Fibroblast of skin of back (primary cell): ENCODE results near the gene RDH16.
A peak's percentile ranks its signal among the peaks of the same experiment; 100 is the strongest.
"Not testable (repeated sequence)": the region's sequence is repeated elsewhere in the genome, so short reads cannot be mapped to it uniquely, and the experiment has no call there.

Experiments used
- DNase-seq: peaks from one replicate; pipeline ENCODE4 v3.0.0-alpha.2; 2013

Gene RDH16

DNA sequence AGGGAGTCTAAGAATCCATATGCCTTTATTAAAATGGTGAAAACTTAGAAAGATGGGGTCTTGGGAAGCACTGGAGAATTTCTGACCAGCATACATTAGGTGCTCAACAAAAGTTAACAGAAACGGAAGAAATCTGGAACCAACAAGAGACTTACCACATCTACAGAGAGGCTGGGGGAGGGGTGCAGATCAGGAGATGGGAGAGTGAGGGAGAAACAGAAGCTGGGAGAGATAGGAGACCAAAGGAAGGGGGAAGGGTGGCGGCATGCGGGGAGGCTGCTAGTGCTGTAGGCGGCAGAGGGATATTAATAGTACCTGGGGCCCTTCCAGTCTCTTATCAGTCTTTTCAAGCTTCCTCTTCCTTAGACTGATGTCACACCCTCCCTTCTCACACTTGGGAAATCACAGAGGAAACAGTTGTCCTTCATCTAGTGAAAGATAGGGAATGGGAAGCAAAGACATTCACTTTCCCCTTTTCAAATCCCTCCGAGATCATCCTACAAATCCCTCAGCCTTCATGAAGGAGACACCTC lies 30.9 kb upstream of the RDH16 start:
- no peak for DNase-seq

DNA sequence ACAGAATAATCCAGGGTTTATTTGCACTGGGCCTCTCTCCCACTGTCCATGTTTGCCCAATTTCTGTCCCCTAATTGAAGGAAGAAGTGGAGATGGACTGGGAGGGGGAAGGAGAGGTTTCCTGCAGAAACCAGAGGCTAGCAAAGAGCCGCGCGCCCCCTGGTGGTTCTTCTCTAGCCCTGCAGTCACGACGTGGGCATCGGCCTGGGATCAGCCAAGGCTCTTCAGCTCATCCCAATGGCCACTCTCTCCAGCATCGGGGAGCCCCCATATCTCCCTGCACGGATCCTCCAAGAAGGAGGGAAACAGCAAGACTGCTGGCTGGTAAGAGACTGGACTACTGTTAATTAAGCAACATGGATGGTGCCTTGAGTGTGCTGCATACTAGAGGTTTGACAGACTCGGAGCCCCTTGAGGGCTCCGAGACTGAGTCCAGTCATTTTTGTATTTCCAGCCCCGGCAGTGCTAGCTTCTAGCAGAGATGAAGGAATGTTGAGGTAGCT lies 30.2 kb upstream of the RDH16 start:
- peak; percentile 68 for DNase-seq

GRCh38 chr12:56987011-56987410 lies 29.6 kb upstream of the RDH16 start:
- no peak for DNase-seq

- DNase-seq: not testable (repeated sequence)
These were observed 28.3 kb upstream of the RDH16 start for GRCh38 chr12:56985714-56986113.

DNA sequence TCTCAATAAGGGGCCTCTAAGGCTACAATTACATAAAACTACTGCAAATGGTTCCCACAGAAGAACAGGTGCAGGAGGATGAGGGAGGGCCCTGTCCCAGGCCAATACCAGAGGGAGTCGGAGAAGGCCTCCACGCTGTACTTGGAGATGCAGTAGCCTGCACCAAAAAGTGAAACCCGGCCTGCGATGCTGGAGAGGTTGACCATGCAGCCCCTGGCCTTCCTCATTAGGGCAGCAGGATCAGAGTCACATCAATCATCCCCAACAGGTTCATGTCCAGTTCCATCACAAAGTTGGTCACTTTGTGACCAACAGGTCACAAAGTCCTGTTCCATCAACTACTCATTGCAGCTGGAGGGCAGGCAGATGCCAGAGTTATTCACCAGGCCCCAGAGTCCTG lies 26.0 kb upstream of the RDH16 start:
- no peak for DNase-seq

- not testable (repeated sequence) for DNase-seq
These were observed 25.3 kb upstream of the RDH16 start for GRCh38 chr12:56982578-56983236.

DNA sequence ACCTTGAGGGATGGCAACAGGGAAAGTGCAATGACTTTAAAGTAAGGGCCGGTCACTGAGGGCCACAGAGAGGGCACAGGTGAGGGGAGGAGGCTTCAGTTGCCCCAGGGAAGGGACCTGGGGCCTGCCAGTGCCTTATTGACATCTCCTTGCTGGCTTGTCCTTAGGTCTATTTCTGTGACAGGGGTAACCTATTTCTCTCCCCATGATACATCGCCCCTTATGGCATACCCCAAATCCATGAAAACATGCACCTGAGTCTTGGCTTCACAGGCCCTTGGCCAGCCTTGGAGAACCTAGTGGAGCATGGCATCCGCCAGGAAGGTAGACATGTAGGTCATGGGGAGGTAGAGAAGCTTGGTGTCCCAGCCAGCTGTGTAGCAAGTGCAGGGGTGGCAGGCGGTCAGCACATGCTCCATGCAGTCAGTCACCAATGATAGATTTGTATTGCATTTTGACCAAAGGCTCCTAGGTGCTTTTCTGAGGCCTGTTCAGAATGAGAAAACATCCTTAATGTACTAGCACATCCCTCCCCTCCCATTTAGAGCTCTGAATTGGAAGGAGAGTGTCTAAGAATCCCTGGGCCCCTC lies 23.6 kb upstream of the RDH16 start:
- no peak for DNase-seq

GRCh38 chr12:56980268-56980667 lies 22.9 kb upstream of the RDH16 start:
- DNase-seq: no peak

DNA sequence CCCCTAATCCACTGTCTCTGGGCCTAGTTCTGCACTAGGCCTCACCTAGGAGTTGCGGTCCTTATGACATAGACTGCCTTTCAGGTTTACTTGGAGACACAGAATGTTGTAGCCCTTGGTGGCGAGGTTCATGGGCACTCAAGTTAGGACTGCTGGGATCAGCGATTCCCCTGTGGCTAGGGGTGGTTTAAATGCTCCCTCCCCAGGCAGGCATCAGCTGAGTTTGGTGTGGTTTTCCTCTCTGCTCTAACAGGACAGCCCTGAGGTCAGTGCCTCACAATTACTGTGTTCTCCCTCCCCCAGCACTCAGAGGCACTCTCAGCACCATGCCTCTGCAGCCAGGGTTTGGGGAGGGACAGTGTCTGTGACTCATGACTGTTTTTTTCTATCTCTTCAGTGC lies 22.2 kb upstream of the RDH16 start:
- DNase-seq: no peak

GRCh38 chr12:56978397-56979138 lies 21.2 kb upstream of the RDH16 start:
- no peak for DNase-seq

DNA sequence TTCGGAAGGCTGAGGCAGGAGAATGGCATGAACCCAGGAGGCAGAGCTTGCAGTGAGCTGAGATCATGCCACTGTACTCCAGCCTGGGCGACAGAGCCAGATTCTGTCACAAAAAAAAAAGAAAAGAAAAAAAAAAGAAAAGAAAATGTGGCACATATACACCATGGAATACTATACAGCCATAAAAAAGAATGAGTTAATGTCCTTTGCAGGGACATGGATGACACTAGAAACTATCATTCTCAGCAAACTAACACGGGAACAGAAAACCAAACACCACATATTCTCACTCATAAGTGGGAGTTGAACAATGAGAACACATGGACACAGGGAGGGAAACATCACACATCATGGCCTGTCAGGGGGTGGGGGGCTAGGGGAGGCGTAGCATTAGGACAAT lies 20.0 kb upstream of the RDH16 start:
- not testable (repeated sequence) for DNase-seq

- not testable (repeated sequence) for DNase-seq
These were observed 16.8 kb upstream of the RDH16 start for GRCh38 chr12:56974224-56974623.

DNA sequence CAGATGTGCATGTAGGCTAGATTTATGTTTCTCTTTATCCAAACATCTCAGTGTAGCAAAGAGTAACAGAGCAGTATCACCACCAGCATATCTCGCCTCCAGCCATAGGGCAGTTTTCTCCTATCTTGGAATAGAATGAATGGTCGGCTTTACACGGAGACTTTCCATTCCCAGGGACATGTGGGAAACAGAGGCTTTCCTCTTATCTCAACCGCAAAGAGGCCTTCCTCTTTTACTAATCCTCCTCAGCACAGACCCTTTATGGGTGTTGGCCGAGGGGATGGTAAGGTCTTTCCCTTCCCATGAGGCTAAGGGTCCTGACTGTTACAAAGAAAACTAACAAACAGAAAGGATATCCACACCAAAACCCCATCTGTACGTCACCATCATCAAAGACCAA lies 11.5 kb upstream of the RDH16 start:
- DNase-seq: not testable (repeated sequence)

DNA sequence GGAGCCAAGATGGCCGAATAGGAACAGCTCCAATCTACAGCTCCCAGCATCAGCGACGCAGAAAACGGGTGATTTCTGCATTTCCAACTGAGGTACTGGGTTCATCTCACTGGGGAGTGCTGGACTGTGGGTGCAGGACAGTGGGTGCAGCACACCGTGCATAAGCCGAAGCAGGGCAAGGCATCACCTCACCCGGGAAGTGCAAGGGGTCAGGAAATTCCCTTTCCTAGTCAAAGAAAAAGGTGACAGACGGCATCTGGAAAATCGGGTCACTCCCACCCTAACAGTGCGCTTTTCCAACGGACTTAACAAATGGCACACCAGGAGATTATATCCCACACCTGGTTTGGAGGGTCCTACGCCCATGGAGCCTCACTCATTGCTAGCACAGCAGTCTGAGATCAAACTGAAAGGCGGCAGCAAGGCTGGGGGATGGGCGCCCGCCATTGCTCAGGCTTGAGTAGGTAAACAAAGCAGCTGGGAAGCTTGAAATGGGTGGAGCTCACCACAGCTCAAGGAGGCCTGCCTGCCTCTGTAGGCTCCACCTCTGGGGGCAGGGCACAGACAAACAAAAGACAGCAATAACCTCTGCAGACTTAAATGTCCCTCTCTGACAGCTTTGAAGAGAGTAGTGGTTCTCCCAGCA lies 8.7 kb upstream of the RDH16 start:
- DNase-seq: not testable (repeated sequence)

DNA sequence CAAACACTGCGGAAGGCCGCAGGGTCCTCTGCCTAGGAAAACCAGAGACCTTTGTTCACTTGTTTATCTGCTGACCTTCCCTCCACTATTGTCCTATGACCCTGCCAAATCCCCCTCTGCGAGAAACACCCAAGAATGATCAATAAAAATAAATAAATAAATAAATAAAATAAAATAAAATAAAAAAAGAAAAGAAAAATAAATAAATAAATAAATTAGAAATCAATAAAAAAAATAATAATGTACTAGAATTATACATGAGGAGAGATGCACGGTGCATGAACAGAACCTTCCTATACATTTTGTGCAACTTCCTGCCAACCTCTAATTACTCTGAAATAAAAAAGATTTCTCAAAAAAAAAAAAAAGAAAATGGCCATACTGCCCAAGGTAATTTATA lies 7.7 kb upstream of the RDH16 start:
- not testable (repeated sequence) for DNase-seq

DNA sequence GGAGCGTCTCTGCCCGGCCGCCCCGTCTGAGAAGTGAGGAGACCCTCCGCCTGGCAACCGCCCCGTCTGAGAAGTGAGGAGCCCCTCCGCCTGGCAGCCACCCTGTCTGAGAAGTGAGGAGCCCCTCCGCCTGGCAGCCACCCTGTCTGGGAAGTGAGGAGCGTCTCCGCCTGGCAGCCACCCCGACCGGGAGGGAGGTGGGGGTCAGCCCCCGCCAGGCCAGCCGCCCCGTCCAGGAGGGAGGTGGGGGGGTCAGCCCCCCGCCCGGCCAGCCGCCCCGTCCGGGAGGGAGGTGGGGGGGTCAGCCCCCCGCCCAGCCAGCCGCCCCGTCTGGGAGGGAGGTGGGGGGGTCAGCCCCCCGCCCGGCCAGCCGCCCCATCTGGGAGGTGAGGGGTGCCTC lies 6.1 kb upstream of the RDH16 start:
- DNase-seq: not testable (repeated sequence)

DNA sequence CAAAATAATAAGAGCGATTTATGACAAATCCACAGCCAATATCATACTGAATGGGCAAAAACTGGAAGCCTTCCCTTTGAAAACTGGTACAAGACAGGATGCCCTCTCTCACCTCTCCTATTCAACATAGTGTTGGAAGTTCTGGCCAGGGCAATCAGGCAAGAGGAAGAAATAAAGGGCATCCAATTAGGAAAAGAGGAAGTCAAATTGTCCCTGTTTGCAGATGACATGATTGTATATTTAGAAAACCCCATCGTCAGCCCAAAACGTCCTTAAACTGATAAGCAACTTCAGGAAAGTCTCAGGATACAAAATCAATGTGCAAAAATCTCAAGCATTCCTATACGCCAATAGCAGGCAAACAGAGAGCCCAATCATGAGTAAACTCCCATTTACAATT lies 4.8 kb upstream of the RDH16 start:
- DNase-seq: not testable (repeated sequence)

GRCh38 chr12:56958422-56958821 lies 1.0 kb upstream of the RDH16 start:
- no peak for DNase-seq

DNA sequence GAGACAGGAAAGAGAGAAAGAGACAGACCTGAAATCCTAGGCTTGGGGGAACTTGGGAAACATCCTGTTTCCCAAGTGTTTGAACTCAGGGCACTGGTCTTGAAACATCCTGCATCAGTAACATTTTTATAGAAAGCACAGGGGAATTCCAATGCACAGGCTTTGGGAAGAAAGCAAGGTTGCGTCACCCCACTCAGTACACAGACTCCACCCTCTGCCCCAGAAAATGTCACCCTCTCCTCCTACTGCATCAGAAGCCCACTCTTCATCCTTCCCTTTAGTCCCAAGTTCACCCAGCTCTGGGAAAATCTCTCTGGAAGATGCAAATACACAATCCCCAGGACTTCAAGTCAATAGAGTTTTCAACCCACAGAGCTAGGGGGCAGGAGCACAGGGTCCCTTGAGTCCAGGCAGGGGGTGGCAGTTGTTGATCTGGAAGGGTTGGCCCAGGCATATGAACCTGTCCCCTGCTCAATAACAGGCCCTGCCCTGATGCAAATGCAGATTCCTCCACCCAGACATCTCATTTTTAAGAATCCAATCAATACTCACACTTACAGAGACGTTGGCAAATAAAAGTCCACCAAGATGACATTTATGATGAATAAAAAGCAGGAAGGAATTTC lies 1.7 kb downstream of the RDH16 start:
- DNase-seq: no peak

DNA sequence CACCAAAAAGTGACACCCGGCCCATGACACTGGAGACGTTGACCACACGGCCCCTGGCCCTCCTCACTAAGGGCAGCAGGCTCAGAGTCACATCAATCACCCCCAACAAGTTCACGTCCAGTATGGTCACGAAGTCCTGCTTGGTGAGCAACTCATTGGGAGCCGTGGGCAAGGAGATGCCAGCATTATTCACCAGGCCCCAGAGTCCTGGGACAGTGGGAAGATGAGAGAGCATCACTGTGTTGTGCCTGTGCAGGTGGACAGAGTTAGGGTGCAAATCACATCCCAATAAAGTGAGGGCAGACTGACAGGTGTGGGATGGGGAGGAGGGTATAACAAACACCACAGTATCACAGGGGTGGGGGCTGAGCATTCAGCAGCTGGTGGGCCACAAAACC lies 2.5 kb downstream of the RDH16 start:
- no peak for DNase-seq

GRCh38 chr12:56954057-56954957 lies 3.1 kb downstream of the RDH16 start:
- DNase-seq: no peak
